Measurements from ENCODE around the gene NLGN1. TPM values are rescaled to one million over a fixed set of nuclear protein-coding genes. Genes with fewer than 3 reads are reported as not detected.

Gene NLGN1
- total RNA-seq, 1 experiment from 2014 or later, result not detected

- H2AFZ ChIP-seq (ENCODE audit: low read depth, low read length, poor library complexity, severe bottlenecking), result no peak overlapping the region
- H3K9me3 ChIP-seq (ENCODE audit: control insufficient read depth in 1 of 2, insufficient read depth in 1 of 2, low read depth in 1 of 2, low read length in 2 of 2), result peaks cover 4 to 10% of the 10 kb centered on the region in 2 experiments; a peak in 2 of 4 replicates
- intact Hi-C loops (cut with micrococcal nuclease), result no loop called here
- no peak overlapping the region for H3K27ac ChIP-seq (ENCODE audit: low read depth, low read length)
- H3K4me1 ChIP-seq (ENCODE audit: control insufficient read depth in 1 of 2, insufficient read depth in 2 of 2, low read length in 2 of 2), result no peaks in the 10 kb centered on the region
- no peak overlapping the region for H3K4me3 ChIP-seq (replicated peaks in 1 of 2; ENCODE audit: low read depth in 1 of 2, low read length in 2 of 2)
- no TSS peak for BruUV-seq (replicated peaks)
- H3K79me2 ChIP-seq (ENCODE audit: insufficient read depth, low read length), result no peaks in the 10 kb centered on the region
- no peaks in the 10 kb centered on the region for H3K27me3 ChIP-seq (ENCODE audit: insufficient read depth, low read length)
- DNase-seq (ENCODE audit: low read depth, low spot score), result no peak
- H3K9ac ChIP-seq (ENCODE audit: low read length), result no peak overlapping the region
- TF ChIP-seq TCF7L2 (IDR thresholded peaks at IDR 0.05; ENCODE audit: borderline replicate concordance, extremely low read depth, insufficient read depth, insufficient read length), result no peak
- TF ChIP-seq ATF3 (IDR thresholded peaks at IDR 0.05), result no peak
- no peak for TF ChIP-seq CBX3 (IDR thresholded peaks at IDR 0.05; ENCODE audit: low read depth)
- TF ChIP-seq SIN3A (IDR thresholded peaks at IDR 0.05; ENCODE audit: low read depth), result no peak
- CTCF ChIA-PET, result no interaction called here
- H3K36me3 ChIP-seq (ENCODE audit: control insufficient read depth in 1 of 2, insufficient read depth in 2 of 2, low read length in 2 of 2), result no peaks in the 10 kb centered on the region
- RAD21 ChIA-PET (ENCODE audit: low non-redundant PET in 1 of 2, low total read pairs in 2 of 2, uncharacterized antibody in 2 of 2, unreplicated experiment in 2 of 2), result no interaction called here
- POLR2A ChIA-PET, result no interaction called here
- H3K9me2 ChIP-seq (ENCODE audit: insufficient read depth), result no peaks in the 10 kb centered on the region
- H4K20me1 ChIP-seq (ENCODE audit: insufficient read depth), result no peaks in the 10 kb centered on the region
- no peak overlapping the region for H3K4me2 ChIP-seq (ENCODE audit: low read length)
- no peak for ATAC-seq
These were observed 662.9 kb downstream of the NLGN1 start for GRCh38 chr3:174060431-174060830.

GRCh38 chr3:174061162-174061561 is 663.6 kb downstream of the NLGN1 start:
- no peaks in the 10 kb centered on the region for H3K9me2 ChIP-seq (ENCODE audit: insufficient read depth)
- H3K79me2 ChIP-seq (ENCODE audit: insufficient read depth, low read length), result no peaks in the 10 kb centered on the region
- no peak overlapping the region for H3K27ac ChIP-seq (ENCODE audit: low read depth, low read length)
- ChIA-PET CTCF (no interaction called here), RAD21 (ENCODE audit: low non-redundant PET in 1 of 2, low total read pairs in 2 of 2, uncharacterized antibody in 2 of 2, unreplicated experiment in 2 of 2) (no interaction called here), POLR2A (no interaction called here)
- no peak overlapping the region for H3K4me2 ChIP-seq (ENCODE audit: low read length)
- TF ChIP-seq RAD21 (IDR thresholded peaks at IDR 0.05; ENCODE audit: low read depth) (no peak), ZNF274 (IDR thresholded peaks at IDR 0.05; ENCODE audit: low read depth, low read length) (no peak), SP1 (IDR thresholded peaks at IDR 0.05; ENCODE audit: low read depth) (no peak), EZH2 (IDR thresholded peaks at IDR 0.05) (no peak), YY1 (IDR thresholded peaks at IDR 0.05; ENCODE audit: extremely low read depth, insufficient replicate concordance, low read depth, low read length) (no peak), SRF (IDR thresholded peaks at IDR 0.05; ENCODE audit: low read depth) (no peak), ZFX (IDR thresholded peaks at IDR 0.05) (no peak), ELF1 (IDR thresholded peaks at IDR 0.05; ENCODE audit: borderline replicate concordance, low read depth) (no peak), CEBPB (IDR thresholded peaks at IDR 0.05; ENCODE audit: low read depth) (no peak), POLR2A (IDR thresholded peaks at IDR 0.05; ENCODE audit: borderline replicate concordance, extremely low read depth, insufficient read depth, insufficient read length) (no peak), SIN3A (IDR thresholded peaks at IDR 0.05; ENCODE audit: low read depth) (no peak), EZH2phosphoT487 (IDR thresholded peaks at IDR 0.05; ENCODE audit: borderline replicate concordance) (no peak), JUND (IDR thresholded peaks at IDR 0.05) (no peak), EGR1 (IDR thresholded peaks at IDR 0.05; ENCODE audit: low read depth) (no peak), REST (IDR thresholded peaks at IDR 0.05; ENCODE audit: low read depth) (no peak), CBX3 (IDR thresholded peaks at IDR 0.05; ENCODE audit: low read depth) (no peak)
- H3K27me3 ChIP-seq (ENCODE audit: insufficient read depth, low read length), result no peaks in the 10 kb centered on the region
- H3K9ac ChIP-seq (ENCODE audit: low read length), result no peak overlapping the region
- H3K4me3 ChIP-seq (replicated peaks in 1 of 2; ENCODE audit: low read depth in 1 of 2, low read length in 2 of 2), result no peak overlapping the region
- no peaks in the 10 kb centered on the region for H3K4me1 ChIP-seq (ENCODE audit: control insufficient read depth in 1 of 2, insufficient read depth in 2 of 2, low read length in 2 of 2)
- ATAC-seq, result no peak
- no peak for DNase-seq (ENCODE audit: low read depth, low spot score)
- H4K20me1 ChIP-seq (ENCODE audit: insufficient read depth), result no peaks in the 10 kb centered on the region
- H2AFZ ChIP-seq (ENCODE audit: low read depth, low read length, poor library complexity, severe bottlenecking), result no peak overlapping the region
- intact Hi-C loops (cut with micrococcal nuclease), result no loop called here
- H3K36me3 ChIP-seq (ENCODE audit: control insufficient read depth in 1 of 2, insufficient read depth in 2 of 2, low read length in 2 of 2), result no peaks in the 10 kb centered on the region
- no TSS peak for BruUV-seq (replicated peaks)
- peaks cover 4 to 10% of the 10 kb centered on the region in 2 experiments; a peak in 2 of 4 replicates for H3K9me3 ChIP-seq (ENCODE audit: control insufficient read depth in 1 of 2, insufficient read depth in 1 of 2, low read depth in 1 of 2, low read length in 2 of 2)
